Measurements from ENCODE around the gene SH3BGR.

The SH3BGR gene

DNA sequence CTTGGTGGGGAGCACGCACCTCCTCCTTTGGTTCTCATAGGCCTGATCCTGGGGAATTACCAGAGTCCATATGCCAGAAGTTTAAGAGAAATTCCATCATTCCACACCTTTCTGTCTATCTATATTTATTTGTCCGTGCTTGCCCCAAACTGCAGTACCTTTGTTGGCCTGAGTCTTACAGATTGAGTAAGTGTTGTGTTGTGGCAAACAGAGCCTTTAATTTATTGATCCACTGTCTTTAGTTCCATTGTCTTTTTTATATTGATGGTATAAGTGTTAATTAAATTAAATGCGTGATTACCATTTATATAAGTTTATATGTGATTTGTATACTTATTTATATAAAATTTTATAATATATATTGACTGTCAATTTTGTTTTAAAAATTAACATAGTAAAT lies 4.9 kb downstream of the SH3BGR start:
- Histone ChIP-seq H3K9me3 (ENCODE audit: severe bottlenecking) (no peaks in the 10 kb centered on the region), H3K27ac (ENCODE audit: poor library complexity, severe bottlenecking) (no peak overlapping the region), H3K36me3 (ENCODE audit: low read depth) (no peaks in the 10 kb centered on the region), H3K27me3 (ENCODE audit: insufficient read depth, poor library complexity, severe bottlenecking) (no peaks in the 10 kb centered on the region), H3K4me3 (ENCODE audit: severe bottlenecking) (no peak overlapping the region), H3K4me1 (ENCODE audit: insufficient read depth, poor library complexity, severe bottlenecking) (no peaks in the 10 kb centered on the region)
- TF ChIP-seq, protein P1, sequence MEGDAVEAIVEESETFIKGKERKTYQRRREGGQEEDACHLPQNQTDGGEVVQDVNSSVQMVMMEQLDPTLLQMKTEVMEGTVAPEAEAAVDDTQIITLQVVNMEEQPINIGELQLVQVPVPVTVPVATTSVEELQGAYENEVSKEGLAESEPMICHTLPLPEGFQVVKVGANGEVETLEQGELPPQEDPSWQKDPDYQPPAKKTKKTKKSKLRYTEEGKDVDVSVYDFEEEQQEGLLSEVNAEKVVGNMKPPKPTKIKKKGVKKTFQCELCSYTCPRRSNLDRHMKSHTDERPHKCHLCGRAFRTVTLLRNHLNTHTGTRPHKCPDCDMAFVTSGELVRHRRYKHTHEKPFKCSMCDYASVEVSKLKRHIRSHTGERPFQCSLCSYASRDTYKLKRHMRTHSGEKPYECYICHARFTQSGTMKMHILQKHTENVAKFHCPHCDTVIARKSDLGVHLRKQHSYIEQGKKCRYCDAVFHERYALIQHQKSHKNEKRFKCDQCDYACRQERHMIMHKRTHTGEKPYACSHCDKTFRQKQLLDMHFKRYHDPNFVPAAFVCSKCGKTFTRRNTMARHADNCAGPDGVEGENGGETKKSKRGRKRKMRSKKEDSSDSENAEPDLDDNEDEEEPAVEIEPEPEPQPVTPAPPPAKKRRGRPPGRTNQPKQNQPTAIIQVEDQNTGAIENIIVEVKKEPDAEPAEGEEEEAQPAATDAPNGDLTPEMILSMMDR (IDR thresholded peaks at IDR 0.05; ENCODE audit: poor library complexity, severe bottlenecking): no peak
- DNase-seq (ENCODE audit: low spot score) (no peak), ATAC-seq (ENCODE audit: low read depth) (peak; percentile 51; the same call in 2 of the 3 replicates)

DNA sequence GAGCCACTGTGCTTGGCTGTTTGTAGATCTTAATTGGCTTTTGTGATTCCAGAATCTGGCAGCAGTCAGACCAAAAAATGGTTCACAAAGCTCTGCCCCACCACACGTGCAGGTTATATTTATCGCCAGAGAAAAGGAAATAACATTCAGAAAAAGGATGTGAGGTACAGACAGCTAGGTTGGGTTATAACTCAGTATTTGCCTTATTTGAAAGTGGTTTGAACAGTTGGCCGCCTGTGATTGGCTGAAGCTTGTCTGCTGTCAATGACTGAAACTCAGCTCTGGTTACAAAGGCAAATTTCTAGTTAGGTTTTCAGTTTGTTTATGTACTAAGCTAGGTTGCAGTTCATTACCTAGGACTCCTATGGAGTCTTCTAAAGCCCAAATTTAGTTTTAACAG lies 9.6 kb downstream of the SH3BGR start:
- Histone ChIP-seq H3K9me3 (ENCODE audit: severe bottlenecking) (no peaks in the 10 kb centered on the region), H3K36me3 (ENCODE audit: low read depth) (no peaks in the 10 kb centered on the region), H3K4me3 (ENCODE audit: severe bottlenecking) (no peak overlapping the region), H3K27me3 (ENCODE audit: insufficient read depth, poor library complexity, severe bottlenecking) (no peaks in the 10 kb centered on the region), H3K4me1 (ENCODE audit: insufficient read depth, poor library complexity, severe bottlenecking) (no peaks in the 10 kb centered on the region), H3K27ac (ENCODE audit: poor library complexity, severe bottlenecking) (no peak overlapping the region)
- DNase-seq (ENCODE audit: low spot score) (no peak), ATAC-seq (ENCODE audit: low read depth) (no peak)
- TF ChIP-seq, protein P1 (IDR thresholded peaks at IDR 0.05; ENCODE audit: poor library complexity, severe bottlenecking): no peak

DNA sequence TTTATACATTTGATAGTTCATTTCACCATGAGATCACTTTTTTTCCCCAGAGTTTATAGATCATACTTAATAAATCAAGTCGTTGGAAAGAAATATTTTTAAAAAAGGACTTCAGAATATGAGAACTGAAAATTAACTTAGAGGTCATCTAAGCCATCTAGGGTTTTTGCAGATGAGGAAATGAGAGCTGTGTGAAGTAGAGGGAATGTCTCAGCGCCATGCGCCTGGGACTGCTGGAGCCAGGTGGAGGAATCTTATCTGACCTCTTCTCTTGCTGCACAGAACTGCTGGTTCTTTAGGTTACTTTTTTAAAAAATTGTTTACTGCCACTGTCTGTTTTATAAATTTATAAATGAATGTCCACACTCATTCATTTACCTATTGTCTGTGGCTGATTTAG lies 11.5 kb downstream of the SH3BGR start:
- no peak for ATAC-seq (ENCODE audit: low read depth)
- Histone ChIP-seq H3K4me3 (ENCODE audit: severe bottlenecking) (no peak overlapping the region), H3K27ac (ENCODE audit: poor library complexity, severe bottlenecking) (no peak overlapping the region), H3K36me3 (ENCODE audit: low read depth) (no peaks in the 10 kb centered on the region), H3K27me3 (ENCODE audit: insufficient read depth, poor library complexity, severe bottlenecking) (no peaks in the 10 kb centered on the region), H3K4me1 (ENCODE audit: insufficient read depth, poor library complexity, severe bottlenecking) (no peaks in the 10 kb centered on the region), H3K9me3 (ENCODE audit: severe bottlenecking) (no peaks in the 10 kb centered on the region)
- TF ChIP-seq, protein P1 (IDR thresholded peaks at IDR 0.05; ENCODE audit: poor library complexity, severe bottlenecking): no peak
- DNase-seq (ENCODE audit: low spot score): no peak

- no peaks in the 10 kb centered on the region for H3K36me3 ChIP-seq (ENCODE audit: low read depth)
- ATAC-seq (ENCODE audit: low read depth) (no peak), DNase-seq (ENCODE audit: low spot score) (no peak)
- no peaks in the 10 kb centered on the region for H3K4me1 ChIP-seq (ENCODE audit: insufficient read depth, poor library complexity, severe bottlenecking)
- H3K27me3 ChIP-seq (ENCODE audit: insufficient read depth, poor library complexity, severe bottlenecking): no peaks in the 10 kb centered on the region
- H3K27ac ChIP-seq (ENCODE audit: poor library complexity, severe bottlenecking): no peak overlapping the region
- TF ChIP-seq, protein P1 (IDR thresholded peaks at IDR 0.05; ENCODE audit: poor library complexity, severe bottlenecking): no peak
- no peak overlapping the region for H3K4me3 ChIP-seq (ENCODE audit: severe bottlenecking)
- no peaks in the 10 kb centered on the region for H3K9me3 ChIP-seq (ENCODE audit: severe bottlenecking)
Observed at GRCh38 chr21:39466584-39466983, 14.8 kb downstream of the SH3BGR start.

DNA sequence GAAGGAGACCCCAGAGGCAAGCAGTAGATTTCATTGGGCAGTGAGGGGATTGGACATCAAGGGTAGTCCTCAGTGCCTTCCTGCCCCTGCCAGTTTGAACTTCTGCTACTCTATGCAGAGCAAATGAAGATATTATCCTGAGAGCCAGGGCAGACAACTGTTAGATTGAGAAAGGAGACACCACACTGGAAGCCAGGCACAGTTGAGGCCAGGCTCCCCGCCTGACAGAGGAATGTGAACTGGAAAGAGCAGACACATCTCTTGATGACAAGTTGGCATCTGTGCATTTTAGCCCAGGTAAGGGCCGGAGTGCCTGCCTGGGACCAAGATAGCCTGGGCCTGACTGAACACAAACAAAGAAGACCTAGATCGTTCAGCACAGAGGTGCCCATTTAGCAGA lies 16.0 kb downstream of the SH3BGR start:
- TF ChIP-seq, protein P1 (IDR thresholded peaks at IDR 0.05; ENCODE audit: poor library complexity, severe bottlenecking): no peak
- Histone ChIP-seq H3K9me3 (ENCODE audit: severe bottlenecking) (no peaks in the 10 kb centered on the region), H3K4me1 (ENCODE audit: insufficient read depth, poor library complexity, severe bottlenecking) (no peaks in the 10 kb centered on the region), H3K27ac (ENCODE audit: poor library complexity, severe bottlenecking) (no peak overlapping the region), H3K4me3 (ENCODE audit: severe bottlenecking) (no peak overlapping the region), H3K36me3 (ENCODE audit: low read depth) (no peaks in the 10 kb centered on the region), H3K27me3 (ENCODE audit: insufficient read depth, poor library complexity, severe bottlenecking) (no peaks in the 10 kb centered on the region)
- DNase-seq (ENCODE audit: low spot score) (no peak), ATAC-seq (ENCODE audit: low read depth) (no peak)
